Cardiac fibroblast (primary cell): ENCODE results near the gene CFAP44.

Experiments
- DNase-seq, 2 donors: peaks; one replicate each; pipeline versions ENCODE4 v3.0.0 to v3.0.0-alpha.2; 2010; ENCODE audit warnings: low read depth in 2 of 2
- H3K4me3 ChIP-seq, 2 donors: replicated peaks in 1 of 2; 1 replicate in 1 of 2; 2 replicates in 1 of 2; pipeline ENCODE4 v1.5.1; 2011; ENCODE audit warnings: low read depth in 2 of 2, low read length in 2 of 2, mild to moderate bottlenecking in 2 of 2, moderate library complexity in 1 of 2
- CTCF ChIP-seq: IDR thresholded peaks from one replicate; pipeline ENCODE4 v1.5.1; 2011; ENCODE audit warnings: low read depth, mild to moderate bottlenecking, low read length, inconsistent platforms

CFAP44 gene

GRCh38 chr3:113454630-113455029 is 13.3 kb upstream of the CFAP44 start:
- no peak overlapping the region for H3K4me3 ChIP-seq
- no peak for TF ChIP-seq CTCF
- no peak for DNase-seq

- no peak for DNase-seq
- TF ChIP-seq CTCF: no peak
- no peak overlapping the region for H3K4me3 ChIP-seq
Measured at GRCh38 chr3:113454057-113454456, 12.8 kb upstream of the CFAP44 start.

GRCh38 chr3:113450911-113451310 is 9.6 kb upstream of the CFAP44 start:
- no peak for DNase-seq
- H3K4me3 ChIP-seq: no peak overlapping the region
- no peak for TF ChIP-seq CTCF

GRCh38 chr3:113439606-113440005 is 1.7 kb downstream of the CFAP44 start:
- no peak for TF ChIP-seq CTCF
- peak in 1 of 2 donors; percentile 12 for DNase-seq
- H3K4me3 ChIP-seq: no peak overlapping the region

GRCh38 chr3:113438224-113438623 is 3.1 kb downstream of the CFAP44 start:
- no peak for DNase-seq
- no peak for TF ChIP-seq CTCF
- H3K4me3 ChIP-seq: no peak overlapping the region

GRCh38 chr3:113437411-113437810 is 3.9 kb downstream of the CFAP44 start:
- no peak for TF ChIP-seq CTCF
- H3K4me3 ChIP-seq: no peak overlapping the region
- no peak for DNase-seq

GRCh38 chr3:113436809-113437208 is 4.5 kb downstream of the CFAP44 start:
- H3K4me3 ChIP-seq: no peak overlapping the region
- DNase-seq: peak; percentile 38 to 72
- no peak for TF ChIP-seq CTCF
